Heart left ventricle (tissue), 16 donors: Measurements from ENCODE around the gene IGDCC3. TPM values are rescaled to one million over a fixed set of nuclear protein-coding genes. Genes with fewer than 3 reads are reported as not detected.
A peak's percentile ranks its signal among the peaks of the same experiment; 100 is the strongest.

Source experiments
- ATAC-seq, 4 donors: fragments of 200-7000 bp; cut with Tn5 transposase; one replicate each; pipeline ENCODE4 v1.9.1; 2020 to 2022; ENCODE audit warnings: moderate library complexity in 4 of 4, mild to moderate bottlenecking in 3 of 4, moderate number of reproducible peaks in 1 of 4
- DNase-seq, 5 donors: peaks; one replicate each; pipeline ENCODE4 v3.0.0-alpha.2; 2020
- H3K27ac ChIP-seq, 12 donors: fragments of 200-600 bp; sonication (generic) in 4 of 12; one replicate each; pipeline versions ENCODE4 v1.5.0 to v1.8.0; 2016 to 2022; ENCODE audit warnings: mild to moderate bottlenecking in 2 of 12
- H3K27me3 ChIP-seq, 9 donors: fragments of 200-600 bp; sonication (generic) in 2 of 9; one replicate each; pipeline versions ENCODE4 v1.5.1 to v1.8.0; 2016 to 2022; ENCODE audit warnings: mild to moderate bottlenecking in 3 of 9
- H3K36me3 ChIP-seq, 9 donors: fragments of 200-600 bp; sonication (generic) in 2 of 9; one replicate each; pipeline versions ENCODE4 v1.5.0 to v1.8.0; 2018 to 2022; ENCODE audit warnings: mild to moderate bottlenecking in 2 of 9
- H3K4me1 ChIP-seq, 12 donors: fragments of 200-600 bp; sonication (generic) in 4 of 12; one replicate each; pipeline versions ENCODE4 v1.5.0 to v1.8.0; 2016 to 2022; ENCODE audit warnings: mild to moderate bottlenecking in 3 of 12
- H3K4me3 ChIP-seq, 12 donors: fragments of 200-600 bp; sonication (generic) in 4 of 12; one replicate each; pipeline versions ENCODE4 v1.5.0 to v1.8.0; 2017 to 2022; ENCODE audit warnings: mild to moderate bottlenecking in 9 of 12, moderate library complexity in 4 of 12
- H3K9me3 ChIP-seq, 12 donors: fragments of 200-600 bp; sonication (generic) in 4 of 12; one replicate each; pipeline versions ENCODE4 v1.5.0 to v1.8.0; 2016 to 2022; ENCODE audit warnings: mild to moderate bottlenecking in 1 of 12
- POLR2A ChIP-seq, 2 donors: fragments of 450-650 bp; IDR thresholded peaks; one replicate each; pipeline ENCODE4 v1.6.1; 2017; ENCODE audit warnings: antibody characterized with exemption in 2 of 2, mild to moderate bottlenecking in 2 of 2, moderate library complexity in 2 of 2
- WGBS, 4 donors: extraction: QIAGEN DNeasy Blood & Tissue Kit in 2 of 4; methylation state at CpG; one replicate each; pipeline versions ENCODE4 v1.1.5 to v1.1.7; 2013 to 2018; 5-methylcytosine and 5-hydroxymethylcytosine counted together
- intact Hi-C, 10 donors: fragments of 100-400 bp; cut with DNase I; formaldehyde crosslinking; loops; one replicate each; pipeline versions ENCODE4 v1.11.1 to v1.14.2; 2022
- polyA plus RNA-seq, 2 donors: library from polyadenylated mRNA; stranded (reverse); fragments of 200-250 nt; gene quantifications; one replicate each; pipeline ENCODE4 v1.2.3, GENCODE V29; 2013
- total RNA-seq, 9 donors: library from RNA; depleted of rRNA in 2 of 9; stranded (reverse); fragments of >200 nt in 2 of 9; fragmentation: NEBNext Ultra II Directional in 3 of 9; extraction: Animal tissue kit (Norgen Biotek cat#: 25700) in 3 of 9; gene quantifications; one replicate each; pipeline versions ENCODE4 v1.1.0 to v1.2.4, GENCODE V29; 2016 to 2023
- TF ChIP-seq, protein P1 (sequence below), 12 donors: fragments of 200-600 bp; sonication (generic) in 4 of 12; IDR thresholded peaks; one replicate each; pipeline versions ENCODE4 v1.5.0 to v1.8.0; 2018 to 2022; ENCODE audit warnings: antibody characterized with exemption in 12 of 12, mild to moderate bottlenecking in 5 of 12
- donor health status: ischemic (EF 13 %, LVEDD 7.1; RV severe dilation, severe dysfunction).
- donor health status: healthy with polysubstance abuse.
- donor health status: DM: no; HTN: yes; CAD: no.
- donor health status: DM: no; HTN: no; CAD: no.
- donor health status: ischemic (EF 25% LVEDD 6.9; RV normal size, moderate dysfunction).
- donor health status: ischemic (EF 25% LVEDD 5.7; RV mildly dilated, moderate dysfunction).
- donor health status: healthy.
- donor health status: DM: yes; HTN: yes; CAD: no.
- donor health status: ischemic (EF 35%, LVEDD 5.7; RV mildly dilated, moderate dysfunction).
- donor health status: nonischemic (EF 11% LVEDD 7.7; RV severe dilation, severe dysfunction).
- donor health status: DM: yes; HTN: yes; CAD: no.
- donor health status: PGD.
- donor health status: ischemic (EF 29% LVEDD 5.4; RV normal size, mild dysfunction).
- donor health status: nonischemic (EF 23%, LVEDD 6.1; RV moderate dilation, normal function).

IGDCC3 gene
- total and polyA plus RNA-seq, 11 donors, result 0.07 to 0.33 (median 0.16) TPM; not detected in 7

DNA sequence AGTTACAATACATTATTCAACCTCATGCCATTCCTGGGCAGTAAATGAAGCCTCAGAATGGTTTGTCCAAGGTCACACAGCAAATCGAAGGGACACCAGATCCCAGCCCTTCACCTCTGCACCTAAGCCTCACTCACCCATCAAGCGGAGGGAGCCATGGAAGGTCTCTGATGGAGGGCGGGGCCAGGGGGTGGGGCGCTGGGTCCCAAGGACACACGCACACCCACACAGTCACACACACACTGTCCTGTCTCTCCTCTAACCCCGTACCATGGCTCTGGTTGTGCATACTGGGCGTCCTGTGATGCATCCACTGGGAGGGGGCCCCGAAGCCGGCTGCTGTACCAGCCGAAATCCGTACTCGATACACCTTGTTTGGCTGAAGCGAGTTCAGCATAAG lies 15.3 kb upstream of the IGDCC3 start:
- no peak overlapping the region for H3K4me3 ChIP-seq
- H3K9me3 ChIP-seq, result no peaks in the 10 kb centered on the region
- no peaks in the 10 kb centered on the region for H3K36me3 ChIP-seq
- no peak overlapping the region for H3K27ac ChIP-seq
- WGBS, 4 donors, result 93 to 97% (median 95%) methylated on average over 5 to 13 of the region's 13 CpGs
- TF ChIP-seq, protein P1, sequence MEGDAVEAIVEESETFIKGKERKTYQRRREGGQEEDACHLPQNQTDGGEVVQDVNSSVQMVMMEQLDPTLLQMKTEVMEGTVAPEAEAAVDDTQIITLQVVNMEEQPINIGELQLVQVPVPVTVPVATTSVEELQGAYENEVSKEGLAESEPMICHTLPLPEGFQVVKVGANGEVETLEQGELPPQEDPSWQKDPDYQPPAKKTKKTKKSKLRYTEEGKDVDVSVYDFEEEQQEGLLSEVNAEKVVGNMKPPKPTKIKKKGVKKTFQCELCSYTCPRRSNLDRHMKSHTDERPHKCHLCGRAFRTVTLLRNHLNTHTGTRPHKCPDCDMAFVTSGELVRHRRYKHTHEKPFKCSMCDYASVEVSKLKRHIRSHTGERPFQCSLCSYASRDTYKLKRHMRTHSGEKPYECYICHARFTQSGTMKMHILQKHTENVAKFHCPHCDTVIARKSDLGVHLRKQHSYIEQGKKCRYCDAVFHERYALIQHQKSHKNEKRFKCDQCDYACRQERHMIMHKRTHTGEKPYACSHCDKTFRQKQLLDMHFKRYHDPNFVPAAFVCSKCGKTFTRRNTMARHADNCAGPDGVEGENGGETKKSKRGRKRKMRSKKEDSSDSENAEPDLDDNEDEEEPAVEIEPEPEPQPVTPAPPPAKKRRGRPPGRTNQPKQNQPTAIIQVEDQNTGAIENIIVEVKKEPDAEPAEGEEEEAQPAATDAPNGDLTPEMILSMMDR (IDR thresholded peaks at IDR 0.05), result no peak
- TF ChIP-seq POLR2A (IDR thresholded peaks at IDR 0.05), result no peak
- intact Hi-C loops, result loop anchor here in 1 of 10 donors (10.0 kb wide), 1 partner anchor 188 kb away; no protein-coding TSS in a partner anchor
- DNase-seq, result peak in 1 of 5 donors; percentile 31
- H3K27me3 ChIP-seq, result peaks cover 7 to 41% (median 28%) of the 10 kb centered on the region in 9 donors
- no peak for ATAC-seq
- peaks cover 0 to 24% (median 0%) of the 10 kb centered on the region in 12 donors for H3K4me1 ChIP-seq

DNA sequence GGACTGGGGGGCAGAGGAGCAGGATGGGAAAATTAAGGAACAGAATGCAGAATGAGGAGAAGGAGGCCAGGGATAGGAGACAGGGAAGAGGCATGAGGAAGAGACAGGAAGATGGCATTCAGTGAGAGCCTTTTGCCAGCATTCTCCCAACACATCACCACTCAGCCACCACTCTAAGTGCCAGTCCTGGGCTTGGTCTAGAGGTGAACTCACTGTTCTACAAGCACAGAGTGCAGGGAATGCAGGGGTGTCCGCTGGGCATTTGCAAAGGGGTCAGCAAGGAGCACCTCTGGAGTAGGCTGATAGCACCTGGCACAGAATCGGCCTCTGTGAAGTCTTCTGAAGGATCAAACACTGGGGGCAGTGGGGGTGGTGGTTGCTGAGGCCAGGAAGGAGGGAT lies 14.6 kb upstream of the IGDCC3 start:
- Histone ChIP-seq H3K4me3 (no peak overlapping the region), H3K9me3 (no peaks in the 10 kb centered on the region), H3K27ac (no peak overlapping the region), H3K36me3 (no peaks in the 10 kb centered on the region), H3K27me3 (peaks cover 7 to 33% (median 26%) of the 10 kb centered on the region in 9 donors), H3K4me1 (peaks cover 0 to 24% (median 0%) of the 10 kb centered on the region in 12 donors)
- peak in 1 of 5 donors; percentile 27 for DNase-seq
- intact Hi-C loops, result loop anchor here in 1 of 10 donors (10.0 kb wide), 1 partner anchor 188 kb away; no protein-coding TSS in a partner anchor
- no peak for TF ChIP-seq POLR2A (IDR thresholded peaks at IDR 0.05)
- TF ChIP-seq, protein P1 (IDR thresholded peaks at IDR 0.05), result no peak
- 50 to 79% (median 66%) methylated on average over 2 of the region's 2 CpGs for WGBS, 4 donors
- peak; percentile 60 to 66 (median 63) for ATAC-seq

DNA sequence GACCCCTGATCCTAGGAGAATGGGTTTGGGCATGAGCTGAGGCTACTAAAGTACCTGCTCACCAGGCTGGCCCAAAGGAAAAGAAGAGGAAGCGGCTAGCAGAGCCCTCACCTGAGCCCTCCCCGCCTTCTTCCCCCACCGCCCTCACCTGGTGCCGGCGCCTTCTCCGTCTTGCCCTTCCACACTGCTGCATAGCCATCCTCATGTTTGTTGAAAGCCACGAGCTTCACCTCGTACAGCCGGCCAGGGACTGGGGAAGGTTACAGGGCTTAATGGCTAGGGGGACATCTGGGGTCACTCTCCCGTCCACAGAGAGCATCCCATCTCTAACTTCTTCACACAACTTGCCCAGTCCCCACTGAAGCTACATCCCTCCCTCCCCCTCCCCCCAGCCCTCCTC lies 13.9 kb upstream of the IGDCC3 start:
- TF ChIP-seq, protein P1 (IDR thresholded peaks at IDR 0.05), result no peak
- H3K4me1 ChIP-seq, result peaks cover 0 to 22% (median 0%) of the 10 kb centered on the region in 12 donors
- no peak overlapping the region for H3K27ac ChIP-seq
- DNase-seq (peak in 1 of 5 donors; percentile 32), ATAC-seq (no peak)
- peaks cover 5 to 27% (median 20%) of the 10 kb centered on the region in 9 donors for H3K27me3 ChIP-seq
- intact Hi-C loops, result loop anchor here in 1 of 10 donors (10.0 kb wide), 1 partner anchor 187 kb away; no protein-coding TSS in a partner anchor
- 92 to 97% (median 94%) methylated on average over 10 of the region's 10 CpGs for WGBS, 4 donors
- no peaks in the 10 kb centered on the region for H3K36me3 ChIP-seq
- H3K4me3 ChIP-seq, result no peak overlapping the region
- no peaks in the 10 kb centered on the region for H3K9me3 ChIP-seq

DNA sequence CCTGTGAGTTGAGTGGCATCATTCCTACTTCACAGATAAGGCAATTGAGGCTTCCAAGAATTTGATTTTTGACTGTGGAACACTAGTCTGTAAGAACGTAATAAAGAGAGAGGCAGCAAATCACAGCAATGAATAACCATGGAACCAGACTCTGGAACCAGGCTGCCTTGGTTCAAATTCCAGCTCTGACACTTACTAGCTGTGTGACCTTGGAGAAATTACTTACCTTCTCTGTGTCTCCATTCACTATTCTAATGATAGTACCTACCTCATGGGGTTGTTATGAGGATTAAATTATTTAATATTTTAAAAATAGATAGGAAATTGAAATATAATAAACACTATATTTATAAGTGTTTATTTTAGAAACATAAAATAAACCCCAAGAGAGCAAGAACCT lies 12.6 kb upstream of the IGDCC3 start:
- ATAC-seq, result no peak
- Histone ChIP-seq H3K27me3 (peaks cover 0 to 15% (median 8%) of the 10 kb centered on the region in 9 donors), H3K36me3 (no peaks in the 10 kb centered on the region), H3K4me1 (peaks cover 0 to 23% (median 5%) of the 10 kb centered on the region in 12 donors), H3K4me3 (no peak overlapping the region), H3K27ac (no peak overlapping the region), H3K9me3 (no peaks in the 10 kb centered on the region)
- DNase-seq, result no peak
- TF ChIP-seq, protein P1 (IDR thresholded peaks at IDR 0.05), result no peak
- TF ChIP-seq POLR2A (IDR thresholded peaks at IDR 0.05), result no peak
- 88 to 100% (median 96%) methylated on average over 1 of the region's 1 CpG for WGBS, 4 donors
- intact Hi-C loops, result loop anchor here in 1 of 10 donors (10.0 kb wide), 1 partner anchor 186 kb away; no protein-coding TSS in a partner anchor
